Stimulated activated CD4-positive, alpha-beta T cell treated with anti-CD3 and anti-CD28 coated beads, TNF-alpha, amount 100 ng/mL, for 1 hour (primary cell): Measurements from ENCODE around the gene OLFM2.
"Not testable (repeated sequence)": the region's sequence is repeated elsewhere in the genome, so short reads cannot be mapped to it uniquely, and the experiment has no call there.

Source experiments
- DNase-seq, 3 donors: peaks; one replicate each; pipeline ENCODE4 v3.0.0-alpha.2; 2020; ENCODE audit warnings: low read depth in 3 of 3, low spot score in 1 of 3

The OLFM2 gene

GRCh38 chr19:9943744-9944143 lies 7.4 kb upstream of the OLFM2 start:
- DNase-seq: no peak

DNA sequence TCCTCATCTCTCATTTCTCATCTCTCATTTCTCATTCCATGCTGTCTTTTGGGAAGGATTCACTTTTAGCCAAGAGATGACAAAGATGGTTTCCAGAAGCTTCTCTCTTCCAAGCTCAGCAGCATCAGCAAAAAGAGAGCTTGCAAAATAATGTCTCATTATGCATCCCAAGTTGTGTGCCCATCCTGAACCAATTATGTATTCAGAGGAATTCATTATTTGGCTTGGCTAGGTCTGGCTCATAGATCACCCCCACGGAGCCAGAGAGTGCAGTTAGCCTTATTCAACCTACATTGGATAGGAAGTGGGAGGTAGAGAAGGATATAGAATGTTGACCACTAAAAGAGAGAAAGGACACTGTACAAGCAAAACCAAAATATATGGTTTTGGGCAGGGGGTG lies 5.4 kb upstream of the OLFM2 start:
- no peak for DNase-seq

DNA sequence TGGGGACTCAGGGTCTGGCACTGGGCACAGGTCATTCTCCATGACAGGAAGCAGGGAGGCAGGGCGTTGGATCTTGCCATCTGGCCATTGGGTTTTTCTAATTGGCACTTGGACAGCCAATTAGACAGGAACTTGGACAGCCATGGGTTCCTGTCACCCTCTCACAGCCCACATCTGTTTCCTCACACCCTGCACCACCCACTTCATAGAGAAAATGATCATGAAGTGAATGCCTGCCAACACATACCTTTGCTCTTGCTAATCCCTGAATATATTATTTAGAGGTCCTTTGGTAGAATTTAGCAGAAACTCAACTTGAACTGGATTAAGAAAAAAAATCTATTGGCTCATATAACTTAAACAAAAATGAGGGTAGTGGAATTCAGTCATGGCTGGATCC lies 4.9 kb upstream of the OLFM2 start:
- DNase-seq: no peak

GRCh38 chr19:9940778-9941177 lies 4.5 kb upstream of the OLFM2 start:
- no peak for DNase-seq

- DNase-seq: no peak
Measured at GRCh38 chr19:9939301-9939913, 3.1 kb upstream of the OLFM2 start.

DNA sequence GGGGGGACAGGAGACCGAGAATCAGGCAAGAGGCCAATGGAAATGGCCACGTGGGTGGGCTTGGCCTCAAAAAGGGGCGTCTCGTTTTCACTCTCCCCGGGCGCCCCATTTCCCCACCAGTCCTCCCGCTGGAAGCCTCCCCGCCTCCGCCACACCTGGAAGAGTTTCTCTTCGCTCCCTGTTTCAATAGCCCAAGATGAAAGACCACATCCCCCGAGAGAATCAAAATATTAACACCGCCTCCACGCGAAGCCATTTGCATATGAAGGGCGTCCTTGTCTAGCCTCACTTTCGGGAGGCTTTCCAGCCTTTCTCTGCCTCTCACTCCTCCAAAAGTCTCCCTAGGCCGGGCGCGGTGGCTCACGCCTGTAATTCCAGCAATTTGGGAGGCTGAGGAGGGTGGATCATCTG lies 691 bp upstream of the OLFM2 start:
- DNase-seq: no peak

DNA sequence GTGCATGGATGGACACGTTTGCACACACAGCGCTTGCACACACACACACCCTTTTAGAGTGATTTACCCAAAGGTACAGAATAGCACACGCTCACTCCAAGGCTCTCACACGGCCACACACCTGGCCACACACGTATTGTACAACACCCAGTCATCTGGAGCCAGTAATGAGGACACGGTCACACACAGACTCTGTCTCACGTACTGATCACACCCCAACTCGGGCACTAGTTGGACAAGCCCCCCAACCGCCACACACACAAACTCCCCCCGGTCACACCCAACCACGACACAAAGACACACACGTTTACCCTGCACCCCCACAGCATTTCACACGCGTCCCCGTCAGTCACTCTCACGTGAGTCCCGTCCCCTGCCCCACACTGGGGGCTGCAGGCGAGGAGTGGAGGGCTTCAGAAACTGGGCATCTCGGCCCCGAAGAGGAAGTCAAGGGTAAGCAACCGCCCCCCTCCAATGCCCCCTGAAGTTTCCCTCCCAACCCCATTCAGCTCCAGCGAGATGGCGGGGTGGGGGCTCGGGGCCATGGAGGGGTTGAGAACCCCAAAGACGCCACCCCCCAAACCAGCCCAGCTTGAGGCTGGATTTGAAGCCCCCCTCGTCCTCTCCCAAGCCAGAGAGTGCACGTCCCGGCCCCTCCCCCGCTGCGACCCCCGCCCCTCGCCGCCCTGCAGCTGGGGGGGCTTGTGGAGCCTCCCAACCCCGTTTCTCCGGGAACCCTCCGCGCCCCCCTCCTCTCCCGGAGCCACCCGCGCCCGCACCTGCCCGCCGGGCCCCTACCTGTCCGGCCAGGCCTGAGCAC lies 599 bp downstream of the OLFM2 start:
- DNase-seq: no peak

GRCh38 chr19:9934132-9934950 lies 2.0 kb downstream of the OLFM2 start:
- DNase-seq: peak; percentile 47 to 86 (median 68)

DNA sequence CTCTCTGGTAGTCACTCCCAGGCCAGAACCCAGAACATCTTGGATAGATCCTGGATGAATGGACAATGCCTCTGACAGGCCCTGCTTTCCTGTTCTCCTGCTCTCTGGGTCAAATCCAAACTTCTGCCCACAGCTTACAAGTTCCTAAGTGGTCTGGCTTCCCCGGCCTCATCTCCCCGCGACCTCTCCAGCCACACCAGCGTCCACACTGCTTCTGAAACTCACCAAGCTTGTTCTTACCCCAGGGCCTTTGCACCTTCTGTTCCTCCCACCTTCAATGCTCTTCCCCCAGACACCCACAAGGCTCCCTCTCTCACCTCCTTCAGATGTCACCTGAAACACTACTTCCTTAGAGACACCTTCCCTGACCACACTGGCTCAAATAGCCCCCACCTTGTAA lies 3.5 kb downstream of the OLFM2 start:
- no peak for DNase-seq

- DNase-seq: no peak
Measured at GRCh38 chr19:9931629-9932028, 4.7 kb downstream of the OLFM2 start.

- no peak for DNase-seq
Measured at GRCh38 chr19:9923440-9923839, 12.9 kb downstream of the OLFM2 start.

DNA sequence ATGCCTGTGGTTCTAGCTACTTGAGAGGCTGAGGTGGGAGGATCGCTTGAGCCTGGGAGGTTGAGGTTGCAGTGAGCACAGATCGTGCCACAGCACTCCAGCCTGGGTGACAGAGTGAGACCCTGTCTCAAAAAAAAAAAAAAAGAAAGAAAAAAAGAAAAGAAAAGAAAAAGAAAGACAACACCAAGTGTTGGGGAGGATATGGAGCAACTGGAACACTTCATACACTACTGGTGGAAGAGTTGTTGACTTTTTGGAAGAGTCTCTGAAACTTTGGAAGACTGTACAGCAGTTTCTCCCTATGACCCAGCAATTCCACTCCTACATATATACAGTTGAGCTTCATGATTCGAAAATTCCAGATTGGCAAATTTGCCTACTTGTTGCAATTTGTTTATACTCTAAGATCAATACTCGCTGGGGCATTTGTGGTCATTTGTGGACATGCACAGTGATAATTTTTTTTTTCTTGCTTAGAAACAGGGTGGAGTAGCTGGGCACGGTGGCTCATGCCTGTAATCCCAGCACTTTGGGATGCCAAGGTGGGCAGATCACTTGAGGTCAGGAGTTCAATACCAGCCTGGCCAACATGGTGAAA lies 13.4 kb downstream of the OLFM2 start:
- not testable (repeated sequence) for DNase-seq

GRCh38 chr19:9917321-9917720 lies 19.0 kb downstream of the OLFM2 start:
- DNase-seq: no peak

DNA sequence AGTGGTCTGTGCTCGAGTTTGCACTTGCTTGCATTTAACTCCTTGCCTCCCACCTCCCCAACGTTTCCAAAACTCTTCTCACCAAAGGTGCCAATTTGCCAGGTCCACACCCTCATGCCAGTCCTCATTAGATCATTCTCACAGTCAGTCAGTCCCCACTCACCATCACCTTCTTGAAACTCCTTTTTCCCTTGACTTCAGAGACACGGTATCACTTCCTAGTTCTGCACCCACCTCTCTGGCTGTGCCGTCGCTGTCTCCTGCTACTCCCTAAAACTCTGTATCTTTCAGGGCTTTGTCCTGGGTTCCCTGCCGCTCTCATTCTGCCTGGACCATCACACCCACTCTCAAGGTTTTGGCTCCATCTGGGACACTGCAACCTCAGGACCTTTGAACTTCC lies 19.6 kb downstream of the OLFM2 start:
- DNase-seq: no peak

GRCh38 chr19:9914315-9915207 lies 21.8 kb downstream of the OLFM2 start:
- DNase-seq: peak; percentile 64 to 72 (median 72)

DNA sequence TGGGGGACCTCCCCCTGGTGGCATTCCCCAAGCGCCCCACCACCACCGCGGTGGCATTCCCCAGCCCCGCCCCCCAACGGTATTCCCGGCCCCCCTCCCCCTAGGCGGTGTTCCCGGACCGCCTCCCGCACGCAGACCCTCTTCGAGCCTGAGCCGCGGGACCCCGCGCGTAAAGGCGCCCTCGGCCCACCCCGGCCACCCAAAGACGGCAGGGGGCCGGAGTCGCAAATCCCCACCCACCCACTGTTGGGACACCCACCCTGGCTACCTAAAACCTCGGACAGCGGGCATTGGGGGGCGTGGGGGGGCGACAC lies 22.4 kb downstream of the OLFM2 start:
- DNase-seq: no peak

DNA sequence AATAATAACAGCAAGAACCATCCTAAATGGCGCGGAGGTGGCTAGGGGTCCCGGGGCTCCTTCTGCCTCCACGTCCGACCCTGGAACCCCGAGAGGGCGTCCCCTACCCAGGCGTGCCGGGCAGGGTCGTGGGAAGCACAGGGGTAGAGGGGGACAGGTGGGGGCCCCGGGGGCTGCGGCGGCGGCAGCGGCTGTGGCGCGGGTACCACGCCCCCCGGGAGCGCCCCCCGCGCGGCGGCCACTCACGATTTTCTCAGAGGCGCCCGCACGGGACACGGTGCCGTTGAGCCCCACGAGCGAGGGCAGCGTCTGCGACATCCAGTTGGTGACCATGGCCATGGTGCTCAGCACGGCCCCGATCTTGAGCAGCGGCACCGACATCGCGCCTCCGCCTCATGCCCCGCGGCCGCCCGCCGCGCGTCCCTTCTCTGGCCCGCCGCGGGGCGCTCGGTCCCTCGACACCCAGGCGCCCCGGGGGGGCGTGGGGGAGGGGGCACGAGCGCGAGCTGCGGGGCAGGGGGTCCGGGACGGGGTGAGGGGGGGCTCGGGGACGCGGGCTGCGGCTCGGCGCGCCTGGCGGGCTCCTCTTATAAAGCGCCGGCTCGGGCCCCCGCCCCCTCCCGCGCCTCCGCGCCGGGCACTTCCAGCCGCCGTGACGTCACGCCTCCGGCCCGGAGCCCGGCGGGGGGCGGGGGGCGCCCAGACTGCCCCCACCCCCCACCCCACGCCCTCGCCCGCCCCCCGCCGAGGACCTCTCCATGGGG lies 22.9 kb downstream of the OLFM2 start:
- no peak for DNase-seq

GRCh38 chr19:9912551-9913236 lies 23.6 kb downstream of the OLFM2 start:
- DNase-seq: no peak

DNA sequence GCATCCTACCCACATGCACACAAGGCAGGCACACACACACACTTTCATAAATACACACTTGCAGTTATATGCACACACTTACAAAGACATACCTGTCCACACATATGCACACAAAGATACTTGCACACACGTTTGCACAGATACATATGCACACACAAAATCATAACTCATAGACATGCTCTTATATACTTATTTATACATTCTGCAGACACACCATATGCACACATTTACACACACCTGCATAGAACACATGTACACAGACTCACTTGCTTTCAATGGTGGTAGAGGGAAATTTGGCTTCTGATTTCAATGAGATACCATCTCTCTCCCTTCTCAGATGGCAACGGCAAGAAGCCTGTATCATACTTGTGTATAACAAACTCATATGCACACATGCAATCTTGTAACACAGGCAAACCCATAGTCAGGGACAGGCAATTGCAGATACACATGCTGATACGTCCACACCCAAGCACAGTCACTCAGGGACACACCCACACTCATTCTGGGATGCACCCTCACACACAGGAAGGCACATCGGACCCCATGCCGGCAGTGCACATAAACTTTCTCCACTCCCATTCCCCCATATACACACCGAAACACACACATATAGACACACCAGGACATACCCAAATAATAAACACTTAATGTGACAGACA lies 24.7 kb downstream of the OLFM2 start:
- no peak for DNase-seq
